ENCODE measurements around the gene ITGA3.

DNA sequence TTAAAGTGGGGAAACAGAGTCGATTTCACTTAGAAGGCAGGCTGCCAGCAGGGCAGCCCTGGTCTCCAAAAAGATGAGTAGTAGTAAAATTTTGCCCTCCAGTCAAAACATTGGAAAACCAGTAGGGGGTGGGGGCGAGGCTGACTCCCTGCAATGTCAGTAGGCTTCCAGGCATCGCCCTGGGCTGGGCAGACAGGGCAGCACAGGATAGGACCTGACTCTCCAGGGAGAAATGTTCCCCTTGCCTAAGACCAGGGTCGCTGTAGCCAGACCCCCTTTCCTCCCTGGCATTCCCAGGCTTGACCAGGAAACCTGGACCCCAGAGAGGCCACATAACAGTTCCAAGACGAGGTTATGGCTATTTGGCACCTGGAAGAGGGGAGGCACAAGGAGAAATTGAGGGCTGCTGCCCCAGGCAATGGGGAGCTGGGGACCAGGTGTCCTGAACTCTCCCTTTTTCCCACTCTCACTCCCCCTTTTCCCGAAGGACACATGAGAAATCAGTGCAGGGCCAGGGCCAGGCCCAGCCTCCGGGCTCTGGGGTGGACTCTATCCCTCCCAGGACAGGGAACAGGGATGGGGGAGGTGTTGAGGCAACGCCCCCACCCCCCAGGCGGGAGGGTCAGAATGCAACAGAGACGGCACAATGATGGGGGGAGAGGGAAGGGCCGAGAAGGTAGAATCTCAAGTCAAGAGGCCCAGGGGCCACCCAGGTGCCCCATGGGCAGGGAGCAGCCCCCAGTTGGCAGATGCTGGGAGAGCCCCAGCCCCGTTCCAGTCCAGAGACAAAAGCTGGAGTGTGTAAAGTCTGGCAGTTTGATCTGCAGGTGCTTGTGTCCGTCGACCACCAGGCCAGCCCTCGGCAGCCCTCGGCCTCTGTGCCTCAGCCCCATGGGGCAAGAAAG is 78.5 kb downstream of the ITGA3 start:
- no peak for TF ChIP-seq CTCF (IDR thresholded peaks at IDR 0.05; ENCODE audit: borderline replicate concordance, extremely low read depth, low read length, poor library complexity, severe bottlenecking)
- TF ChIP-seq EZH2 (IDR thresholded peaks at IDR 0.05; ENCODE audit: borderline replicate concordance, low read depth, low read length, severe bottlenecking), result no peak

All from DND-41 (cell line).